SKM-1 (cell line): Measurements from ENCODE around the gene BCKDHA.
"Not testable (repeated sequence)": the region's sequence is repeated elsewhere in the genome, so short reads cannot be mapped to it uniquely, and the experiment has no call there.

Source experiments
- DNase-seq: peaks from one replicate; lab custom pipeline; 2025; ENCODE audit not compliant: unreplicated experiment; lab: John Stamatoyannopoulos, UW

The BCKDHA gene

DNA sequence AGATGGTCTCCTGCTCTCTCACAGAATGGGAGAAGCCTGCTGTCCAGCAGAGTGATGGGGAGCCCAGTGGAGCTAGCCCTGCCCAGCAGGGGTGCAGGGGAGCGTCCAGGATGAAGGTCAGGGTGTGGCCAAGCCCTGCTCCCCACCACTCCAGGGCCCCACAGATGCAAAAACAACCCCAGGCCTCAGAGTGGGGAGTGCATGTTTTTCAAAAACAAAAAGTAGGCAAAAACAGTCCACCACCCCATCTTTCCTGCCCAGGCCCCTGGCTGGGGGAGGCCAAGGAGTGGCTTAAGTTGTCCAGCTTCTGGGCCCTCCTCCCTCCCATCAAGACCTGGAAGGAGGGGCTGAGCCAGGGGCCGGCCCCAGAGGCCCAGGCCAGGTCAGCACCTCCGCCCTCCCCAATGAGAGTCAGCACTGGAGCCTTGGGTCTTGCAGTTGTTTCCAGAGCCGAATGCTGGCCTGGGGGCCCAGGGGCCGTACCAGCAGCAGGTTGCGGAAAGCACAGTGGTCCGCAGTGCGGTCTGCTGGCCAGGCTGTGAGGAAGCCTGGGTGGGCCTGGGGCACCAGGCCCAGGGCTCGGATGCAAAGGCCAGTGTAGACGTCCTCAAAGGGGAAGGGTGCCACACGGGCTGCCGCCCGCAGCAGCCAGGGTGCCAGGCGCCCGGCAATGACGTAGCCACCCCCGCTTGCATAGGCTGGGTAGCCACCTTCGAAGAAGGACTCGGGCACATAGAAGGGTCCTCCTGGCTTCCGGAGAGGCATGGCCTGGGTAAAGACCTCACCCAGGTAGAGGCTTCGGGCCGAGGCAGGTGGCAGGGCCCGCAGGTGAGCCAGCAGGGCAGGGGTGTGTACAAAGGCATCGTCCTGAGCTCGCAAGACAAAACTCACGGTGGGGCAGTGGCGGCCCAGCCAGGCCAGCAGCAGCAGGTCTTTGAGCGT, 27.8 kb downstream of the BCKDHA start:
- DNase-seq, result no peak

DNA sequence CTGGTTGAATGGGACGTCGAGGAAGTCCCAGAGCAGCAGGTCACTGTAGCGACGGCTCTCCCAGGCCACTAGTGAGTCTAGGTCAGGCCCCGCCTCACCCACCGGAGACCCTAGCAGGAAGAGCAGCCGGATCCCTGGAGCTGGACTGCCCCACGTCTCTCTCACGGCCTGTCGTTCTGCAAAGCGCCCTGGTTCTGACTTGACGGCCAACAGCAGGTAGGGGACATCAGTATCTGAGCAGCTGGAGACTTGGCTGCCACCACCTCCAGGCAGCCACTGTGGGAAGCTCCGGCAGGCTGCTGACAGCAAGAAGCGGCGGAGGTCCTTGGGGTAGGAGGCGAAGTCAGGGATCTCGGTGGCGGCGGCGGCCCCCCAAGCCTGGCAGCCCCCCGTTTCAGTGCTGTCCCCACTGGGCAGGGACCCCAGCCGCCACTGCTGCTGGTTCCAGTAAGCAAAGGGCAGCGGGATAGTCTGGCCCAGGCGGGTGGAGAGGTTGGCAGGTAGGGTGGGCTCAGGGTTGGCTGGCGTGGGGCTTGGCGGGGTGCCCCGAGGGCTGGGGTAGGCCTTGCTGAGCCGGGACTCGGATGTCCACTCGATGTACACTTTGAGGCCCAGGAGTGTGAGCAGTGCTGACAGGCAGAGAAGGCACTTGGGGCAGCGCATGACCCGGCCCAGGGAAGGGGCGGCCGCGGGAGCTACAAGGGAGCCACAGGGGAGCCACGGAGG, 28.7 kb downstream of the BCKDHA start:
- DNase-seq, result no peak

DNA sequence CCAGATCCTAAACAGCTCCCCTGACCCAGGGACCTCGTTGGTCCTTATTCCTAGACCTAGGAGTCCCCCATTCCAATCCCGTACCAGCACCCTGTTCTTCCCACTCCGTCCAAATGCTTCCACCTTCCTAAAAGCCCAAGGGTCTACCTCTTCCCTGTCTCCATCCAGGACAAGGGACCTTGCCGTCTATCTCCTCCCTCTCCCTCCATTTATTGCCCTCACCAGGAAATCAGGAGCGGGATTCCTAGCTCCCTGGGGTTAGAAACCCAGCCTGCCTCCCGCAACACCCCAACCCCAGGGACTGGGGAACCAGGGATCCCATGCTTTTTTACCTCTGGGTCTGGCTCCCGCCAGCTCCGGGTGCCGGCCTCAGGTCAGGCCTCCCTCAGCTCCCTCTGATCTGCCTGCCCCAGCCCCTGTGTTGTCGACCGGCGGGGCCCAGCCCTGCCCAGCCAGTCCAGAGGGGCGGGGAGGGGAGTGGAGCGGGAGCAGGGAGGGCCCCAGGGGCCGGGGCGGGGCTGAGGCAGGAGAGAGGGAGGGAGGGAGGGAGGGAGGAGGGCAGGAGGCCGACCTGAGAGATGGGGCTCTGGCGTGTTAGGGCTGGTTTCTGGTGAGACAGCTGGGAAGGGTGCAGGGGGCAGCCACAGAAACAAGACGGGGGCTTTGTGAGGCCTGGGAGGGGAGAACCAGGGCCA, 29.5 kb downstream of the BCKDHA start, which contains the start of gene B3GNT8:
Gene B3GNT8 (minus strand): TSS at position 423 of the 695 bp plus-strand sequence. CDS start 596 bp downstream, outside the sequence.
- peak; percentile 42 for DNase-seq

DNA sequence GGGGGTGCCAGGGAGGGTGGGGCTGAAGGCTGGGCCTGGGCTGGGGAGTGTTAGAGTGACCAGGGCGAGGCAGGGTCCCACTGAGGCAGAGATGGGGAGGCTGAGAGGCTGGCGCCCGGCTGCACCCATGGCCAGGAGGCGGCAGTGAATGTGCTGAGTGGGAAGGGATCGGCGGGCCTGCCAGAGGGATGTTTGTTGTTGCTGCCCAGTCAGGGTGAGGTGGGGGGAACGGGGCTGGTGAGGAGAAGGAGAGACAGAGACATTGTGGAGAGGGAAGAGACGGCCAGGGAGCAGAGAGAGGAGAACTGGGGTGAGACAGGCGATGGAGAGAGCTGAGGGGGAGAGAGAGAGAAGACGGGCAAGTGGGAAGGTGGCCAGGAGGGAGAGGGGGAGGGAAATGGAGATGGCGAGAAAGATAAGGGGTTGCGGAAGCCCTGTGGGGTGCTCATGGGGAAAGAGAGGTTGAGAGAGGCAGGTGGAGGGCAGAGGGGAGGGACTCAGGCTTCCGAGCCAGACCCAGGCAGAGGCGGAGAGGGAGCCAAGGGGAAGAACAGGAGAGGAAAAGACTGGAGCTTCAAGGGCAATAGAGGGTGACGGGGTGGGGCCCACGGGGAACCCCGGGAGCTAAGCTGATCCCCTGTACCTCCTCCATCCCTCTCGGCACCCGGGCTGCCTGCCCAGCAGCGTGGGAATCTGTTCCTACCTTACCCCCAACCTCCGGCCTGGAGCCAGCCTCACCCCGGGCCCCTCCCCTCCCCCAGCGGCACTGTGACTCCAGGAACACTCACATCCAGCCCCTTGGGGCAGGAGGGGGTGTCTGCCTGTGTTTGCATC, 30.2 kb downstream of the BCKDHA start:
- DNase-seq, result peak; percentile 59

DNA sequence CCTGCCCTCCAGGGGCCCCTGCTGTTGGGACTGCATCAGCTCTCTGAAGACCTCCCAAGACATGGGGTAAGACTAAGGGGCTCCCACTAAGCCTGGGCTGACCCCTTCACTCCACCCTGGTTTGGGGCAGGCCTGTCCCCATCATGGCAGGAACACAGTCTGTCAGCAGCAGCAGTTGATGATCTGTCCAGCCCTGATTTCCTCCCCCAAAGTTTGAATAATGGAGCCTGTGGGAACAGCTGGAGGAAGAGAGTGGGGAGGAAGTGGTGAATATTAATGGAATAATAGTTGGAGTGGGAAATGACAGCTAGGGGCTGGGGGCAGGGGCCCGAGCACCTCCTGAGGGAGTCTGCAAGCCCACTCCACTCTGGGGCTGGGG, 30.9 kb downstream of the BCKDHA start:
- DNase-seq, result no peak

DNA sequence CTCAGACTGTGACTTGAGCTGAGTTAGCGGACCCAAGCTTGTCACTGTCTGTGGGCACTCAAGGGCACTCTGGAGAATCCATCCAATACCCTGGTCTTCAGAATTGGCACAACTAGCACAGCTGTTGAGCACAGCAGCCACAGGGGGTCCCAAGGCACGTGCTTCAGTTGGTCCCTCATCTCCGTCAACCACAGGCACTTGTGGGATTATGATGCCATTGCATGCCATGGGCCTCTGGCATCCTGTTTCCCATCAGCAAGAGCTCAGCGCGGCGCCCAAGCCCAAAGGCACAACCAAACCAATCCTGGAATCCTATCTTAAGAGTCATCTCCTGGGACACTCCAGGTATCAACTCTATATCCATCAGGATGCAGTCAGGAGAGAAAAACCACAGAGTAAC, 33.3 kb downstream of the BCKDHA start:
- no peak for DNase-seq

DNA sequence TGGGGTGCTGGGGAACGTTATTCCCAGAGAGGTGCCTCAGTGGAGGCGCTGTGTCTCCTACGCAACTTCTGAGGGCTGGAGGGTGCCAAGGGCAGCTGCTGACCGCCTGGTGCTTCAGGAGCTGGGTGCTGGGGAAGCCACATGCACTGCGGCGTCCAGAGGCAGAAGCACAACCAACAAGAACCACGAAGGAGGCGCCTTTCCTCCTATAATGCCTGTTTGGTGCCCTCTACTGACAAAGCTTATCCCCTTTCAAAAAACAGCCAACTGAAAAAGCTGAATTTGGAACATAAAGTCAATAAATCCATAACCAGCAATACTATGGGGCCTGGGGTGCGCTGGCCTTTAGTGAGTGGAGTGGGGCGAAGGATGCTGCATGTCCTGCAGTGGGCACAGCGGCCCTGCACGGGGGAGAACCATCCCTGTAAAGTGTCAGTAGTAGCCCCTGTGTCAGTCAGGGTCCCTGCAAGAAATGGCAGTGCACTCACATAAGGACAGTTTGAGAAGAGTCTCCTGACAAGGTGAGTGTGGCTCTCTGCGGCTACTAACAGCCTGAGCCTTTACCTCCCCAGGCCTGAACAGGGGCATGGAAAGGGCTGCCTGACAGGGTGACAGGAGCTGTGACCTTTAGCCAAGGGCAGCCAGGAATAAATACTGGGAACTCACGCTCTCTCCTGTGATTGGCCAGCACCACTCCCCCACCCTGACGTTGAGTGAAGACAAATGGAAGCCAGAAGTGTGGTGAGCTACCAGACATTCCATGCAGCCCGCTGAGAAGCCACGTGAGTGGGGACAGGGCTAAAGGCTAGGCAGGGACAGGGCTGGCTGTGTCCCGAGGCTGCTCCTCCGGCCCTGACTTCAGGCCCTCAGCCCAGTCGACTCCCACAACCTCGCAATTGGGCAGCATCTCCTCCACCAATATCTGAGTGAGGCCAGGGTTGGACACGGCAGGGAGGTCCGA, 34.1 kb downstream of the BCKDHA start:
- DNase-seq, result peak; percentile 41

DNA sequence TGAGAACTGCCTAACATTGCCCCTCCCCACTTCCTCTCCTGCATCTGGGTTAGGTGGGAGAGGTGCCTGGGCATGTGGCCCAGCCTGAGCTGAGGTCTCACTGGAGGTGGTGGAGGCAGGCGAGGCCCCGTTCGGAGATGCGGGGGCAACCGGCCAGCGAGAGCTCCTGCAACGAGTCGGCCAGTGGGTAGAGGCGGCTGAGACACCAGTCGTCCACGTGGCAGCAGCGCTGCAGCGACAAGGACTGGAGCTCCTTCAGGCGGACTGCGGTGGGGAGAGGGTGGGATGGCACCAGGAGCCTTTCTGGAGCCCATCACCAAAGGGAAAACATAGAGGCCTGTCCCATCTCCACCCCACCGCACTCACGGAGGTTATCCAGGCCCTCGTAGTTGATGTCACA, 35.6 kb downstream of the BCKDHA start:
- DNase-seq, result no peak

DNA sequence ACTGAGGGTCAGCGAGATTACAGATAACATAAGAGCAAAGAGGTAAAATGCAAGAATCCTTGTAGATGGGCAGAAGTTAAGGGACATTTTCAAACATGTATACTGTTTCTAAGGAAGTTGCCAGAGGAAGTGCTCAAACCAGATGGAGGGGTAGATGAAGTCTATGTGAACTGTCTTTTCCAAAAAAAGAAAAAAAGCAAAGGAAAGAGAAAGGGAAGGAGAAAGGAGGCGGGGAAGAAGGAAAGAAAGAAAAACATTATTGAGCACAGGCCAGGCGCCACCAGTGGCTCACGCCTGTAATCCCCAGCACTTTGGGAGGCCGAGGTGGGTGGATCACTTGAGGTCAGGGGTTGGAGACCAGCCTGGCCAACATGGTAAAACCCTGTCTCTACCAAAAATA, 36.8 kb downstream of the BCKDHA start:
- DNase-seq, result no peak

DNA sequence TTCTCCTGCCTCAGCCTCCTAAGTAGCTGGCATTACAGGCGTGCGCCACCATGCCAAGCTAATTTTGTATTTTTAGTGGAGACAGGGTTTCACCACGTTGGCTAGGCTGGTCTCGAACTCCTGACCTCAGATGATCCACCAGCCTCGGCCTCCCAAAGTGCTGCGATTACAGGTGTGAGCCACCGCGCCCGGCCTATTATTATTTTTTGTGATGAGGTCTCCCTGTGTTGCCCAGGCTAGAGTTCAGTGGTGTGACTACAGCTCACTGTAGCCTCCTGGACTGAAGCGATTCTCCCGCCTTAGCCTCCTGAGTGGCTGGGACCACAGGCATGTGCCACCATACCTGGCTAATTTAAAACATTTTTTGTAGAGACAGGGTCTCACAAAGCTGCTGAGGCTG, 37.8 kb downstream of the BCKDHA start:
- not testable (repeated sequence) for DNase-seq

DNA sequence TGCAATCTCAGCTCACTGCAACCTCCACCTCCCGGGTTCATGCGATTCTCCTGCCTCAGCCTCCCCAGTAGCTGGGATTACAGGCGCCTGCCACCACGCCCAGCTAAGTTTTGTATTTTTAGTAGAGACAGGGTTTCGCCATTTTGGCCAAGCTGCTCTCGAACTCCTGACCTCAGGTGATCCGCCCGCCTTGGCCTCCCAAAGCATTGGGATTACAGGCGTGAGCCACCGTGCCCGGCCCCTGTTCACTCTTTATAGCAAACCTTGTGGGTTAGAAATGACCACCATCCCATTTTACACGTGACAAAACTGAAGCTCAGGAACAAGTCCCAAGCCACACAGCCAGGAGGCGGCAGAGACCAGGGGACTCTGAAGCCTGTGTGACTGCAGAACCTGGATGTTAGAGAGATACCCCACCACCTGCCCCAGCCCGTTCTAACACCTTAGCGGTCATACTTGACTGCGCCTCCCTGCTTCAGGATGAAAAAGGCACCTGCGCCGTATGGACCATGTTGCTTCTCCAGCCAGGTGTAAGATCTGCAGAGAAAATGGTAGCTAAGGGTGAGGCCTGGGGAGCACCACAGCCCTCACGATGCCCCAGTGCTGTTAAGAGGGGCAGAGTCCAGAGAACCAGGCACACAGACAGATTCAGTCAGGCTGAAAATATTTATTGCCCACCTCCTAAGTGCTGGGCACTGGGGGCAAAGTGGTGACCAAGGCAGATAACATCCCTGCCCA, 38.5 kb downstream of the BCKDHA start:
- no peak for DNase-seq

DNA sequence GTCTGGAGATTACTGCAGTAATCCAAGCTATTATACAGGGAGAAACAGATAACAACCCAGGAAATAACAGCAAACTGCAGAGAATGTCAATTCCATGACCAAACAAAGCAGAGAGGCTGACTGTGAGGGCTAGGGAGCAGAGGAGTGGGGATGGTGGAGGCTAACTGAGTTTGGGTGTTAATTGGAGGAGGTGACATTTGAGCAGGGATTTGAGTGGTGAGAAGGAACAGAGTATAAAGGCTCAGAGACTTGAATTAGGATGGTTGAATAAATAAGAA, 39.0 kb downstream of the BCKDHA start:
- no peak for DNase-seq

DNA sequence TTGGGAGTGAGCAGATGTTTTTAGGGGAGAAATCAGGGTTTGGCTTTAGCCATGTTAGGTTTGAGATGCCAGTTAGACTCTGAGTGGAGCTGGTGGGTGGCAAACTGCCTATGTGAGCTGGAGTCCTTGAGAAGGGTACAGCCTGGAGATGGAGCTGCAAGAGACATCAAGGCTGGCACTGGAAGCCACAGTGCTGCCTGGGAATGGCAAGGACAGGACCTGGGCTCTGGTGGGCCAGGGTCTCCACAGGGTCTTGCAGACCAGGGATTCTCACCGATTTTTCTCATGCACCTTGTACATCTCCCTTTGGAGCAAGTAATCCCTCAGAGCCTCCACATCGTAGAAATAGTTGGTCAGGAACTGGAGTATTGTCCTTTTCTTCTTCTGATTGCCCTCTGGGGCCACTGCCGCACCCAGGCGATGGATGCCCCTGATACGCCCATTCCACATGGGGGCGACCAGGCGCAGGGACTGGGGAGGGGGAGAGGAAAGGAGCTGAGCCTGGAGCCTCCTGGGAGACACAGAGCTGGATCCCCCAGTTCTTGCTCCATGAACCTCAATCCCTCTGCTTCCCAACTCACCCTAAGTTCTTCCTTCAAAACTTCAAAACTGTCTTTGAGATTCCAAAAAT, 40.4 kb downstream of the BCKDHA start:
- no peak for DNase-seq

DNA sequence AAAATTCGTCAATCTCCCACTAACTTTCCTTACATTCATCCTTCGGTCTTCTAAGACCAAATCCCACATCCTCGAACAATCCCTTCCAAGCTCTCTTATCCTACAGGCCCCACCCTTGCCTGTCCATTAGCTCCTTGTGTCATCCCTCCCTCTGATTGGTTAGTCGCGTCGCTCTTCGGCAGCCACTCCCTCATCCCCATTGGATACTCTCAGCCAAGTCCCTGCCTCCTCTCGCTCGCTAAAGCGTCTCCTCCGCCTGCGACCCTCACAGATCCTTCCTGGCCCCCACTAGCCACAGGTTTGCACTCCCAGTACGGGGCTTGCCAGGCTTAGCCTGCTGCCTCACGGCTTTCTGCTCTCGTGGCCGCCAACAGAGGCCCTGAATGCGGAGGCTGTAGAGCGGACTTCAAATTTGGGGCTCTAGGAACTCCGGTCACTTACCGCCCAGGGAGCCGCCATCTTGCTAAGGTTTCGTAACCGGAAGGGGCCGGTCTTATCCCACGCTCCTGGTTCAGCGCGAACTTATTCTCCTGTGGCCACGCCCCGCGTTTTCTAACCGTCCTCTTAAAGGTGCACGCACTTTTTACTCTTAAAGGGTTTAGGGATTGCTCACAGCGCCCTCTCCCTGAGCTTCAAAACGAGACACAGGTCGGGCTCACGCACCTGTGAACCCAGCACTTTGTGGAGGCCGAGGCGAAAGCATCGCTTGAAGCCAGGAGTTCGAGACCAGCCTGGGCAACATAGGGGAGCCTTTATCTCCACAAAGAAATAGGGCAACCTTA, 42.0 kb downstream of the BCKDHA start, which contains the start of gene DMAC2:
Gene DMAC2 (minus strand): TSS at position 472 of the 782 bp plus-strand sequence. CDS start 13 bp downstream, at position 459.
- peak; percentile 96 for DNase-seq

DNA sequence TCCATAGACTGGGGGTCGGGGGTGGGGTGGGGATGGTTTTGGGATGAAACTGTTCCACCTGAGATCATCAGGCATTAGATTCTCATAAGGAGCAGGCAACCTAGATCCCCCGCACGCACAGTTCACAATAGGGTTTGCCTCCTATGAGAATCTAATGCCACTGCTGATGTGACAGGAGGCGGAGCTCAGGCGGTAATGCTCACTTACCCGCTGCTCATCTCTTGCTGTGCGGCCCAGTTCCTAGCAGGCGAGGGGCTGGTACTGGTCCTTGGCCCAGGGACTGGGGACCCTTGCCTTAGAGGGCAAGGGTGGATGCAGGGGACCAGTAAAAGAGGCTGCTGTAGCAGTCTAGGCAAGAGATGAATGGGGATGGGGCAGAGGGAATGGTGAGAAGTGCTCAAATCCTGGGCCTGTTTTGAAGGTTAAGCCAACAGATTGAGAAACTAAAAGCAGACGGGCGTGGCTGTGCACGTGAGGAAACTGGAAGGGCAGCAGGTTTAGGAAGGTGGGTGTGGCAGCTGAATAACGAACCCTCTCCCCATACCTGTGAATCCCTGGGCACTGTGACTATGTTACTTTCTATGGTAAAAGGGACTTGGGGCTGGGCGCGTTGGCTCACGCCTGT, 43.8 kb downstream of the BCKDHA start:
- no peak for DNase-seq

DNA sequence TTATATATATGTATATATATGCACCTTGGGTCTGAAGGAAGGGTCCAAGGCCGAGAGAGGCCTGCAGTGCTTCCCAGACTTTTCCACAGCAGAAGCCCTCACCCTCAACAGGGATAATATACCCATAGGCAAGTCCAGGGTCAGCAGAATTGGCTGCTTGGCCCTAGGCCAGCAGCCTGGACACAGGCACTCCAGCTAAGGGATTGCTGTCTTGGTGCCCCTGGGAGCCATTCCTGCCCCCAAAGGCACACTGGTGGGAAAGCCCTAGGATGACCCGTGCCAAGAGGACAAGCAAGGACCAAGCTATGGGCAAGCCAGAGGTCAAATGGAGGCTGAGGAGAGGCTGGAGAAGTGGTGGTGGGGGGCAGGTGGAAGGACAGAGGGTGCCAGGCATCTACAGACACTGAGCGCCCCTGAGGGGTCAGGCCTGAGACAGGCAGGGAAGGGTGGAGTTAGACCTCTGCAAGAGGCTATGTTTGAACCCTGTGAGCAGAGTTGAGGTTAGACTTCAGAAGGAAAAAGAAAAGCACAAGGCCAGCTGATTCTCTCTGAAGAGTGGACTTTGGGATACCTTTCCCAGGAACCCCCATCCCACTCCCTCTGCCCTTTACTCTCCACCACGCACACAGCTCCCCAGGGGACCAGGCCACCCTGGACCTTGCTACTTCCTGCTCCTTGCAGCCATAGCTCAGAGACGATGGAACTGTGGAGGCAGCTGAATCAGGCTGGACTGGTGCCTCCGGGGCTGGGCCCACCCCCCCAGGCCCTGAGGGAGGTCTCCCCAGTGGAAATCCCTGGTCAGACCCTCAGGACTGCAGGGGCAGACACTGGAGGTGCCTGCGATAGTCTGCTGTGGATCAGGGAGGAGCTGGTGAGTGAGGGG, 45.1 kb downstream of the BCKDHA start, which contains the start of gene ERICH4:
Gene ERICH4 (plus strand): TSS at position 684 of the 883 bp plus-strand sequence. CDS start 14 bp downstream, at position 698.
- no peak for DNase-seq
